ENCODE measurements around the gene MAP3K1. TPM values are rescaled to one million over a fixed set of nuclear protein-coding genes. Genes with fewer than 3 reads are reported as not detected.

The MAP3K1 gene
- total and polyA plus RNA-seq, 9 of the 15 experiments (the other 6 are each of a cell fraction or from before 2014, with no cell fraction given), result 3.9 to 13.9 (median 7.5) TPM

GRCh38 chr5:56913766-56914165 is 98.4 kb downstream of the MAP3K1 start (continued):
- TF ChIP-seq E2F1 (CRISPR knock-in tag; IDR thresholded peaks at IDR 0.05), result no peak
- TF ChIP-seq FOXK2 (conservative IDR thresholded peaks at IDR 0.05 in 1 of 2, IDR thresholded peaks at IDR 0.05 in 1 of 2; ENCODE audit: low read depth in 2 of 2), result no peak
- TF ChIP-seq HMG20B (CRISPR knock-in tag; IDR thresholded peaks at IDR 0.05), result no peak
- no peak for TF ChIP-seq E2F8 (IDR thresholded peaks at IDR 0.05; ENCODE audit: low read depth, partially characterized antibody)
- TF ChIP-seq HDAC8 (tag; IDR thresholded peaks at IDR 0.05), result no peak
- no peak for TF ChIP-seq ZNF785 (CRISPR knock-in tag; IDR thresholded peaks at IDR 0.05)
- no peak for TF ChIP-seq NFXL1 (CRISPR knock-in tag; IDR thresholded peaks at IDR 0.05)
- no peak for TF ChIP-seq ZNF561 (CRISPR knock-in tag; conservative IDR thresholded peaks at IDR 0.05)
- TF ChIP-seq ZFPM2 (CRISPR knock-in tag; IDR thresholded peaks at IDR 0.05), result no peak
- no peak for TF ChIP-seq ELF2 (CRISPR knock-in tag; IDR thresholded peaks at IDR 0.05)
- TF ChIP-seq ZNF3 (CRISPR knock-in tag; IDR thresholded peaks at IDR 0.05), result no peak
- TF ChIP-seq RAD21 (CRISPR knock-in tag; conservative IDR thresholded peaks at IDR 0.05 in 1 of 2, IDR thresholded peaks at IDR 0.05 in 1 of 2), result no peak
